Panc1 (cell line): Measurements from ENCODE around the gene PROK2. TPM values are rescaled to one million over a fixed set of nuclear protein-coding genes. Genes with fewer than 3 reads are reported as not detected.

Experiments
- ATAC-seq: fragments of 200-7000 bp; cut with Tn5 transposase; 2 replicates; pipeline ENCODE4 v1.9.1; 2020; ENCODE audit warnings: mild to moderate bottlenecking, moderate library complexity
- BruUV-seq: library from RNA; stranded (reverse); fragments of 400-500 nt; replicated peaks from 2 replicates; lab custom pipeline; 2021; lab: Mats Ljungman, UMichigan
- CTCF ChIA-PET: fragments of 300-600 bp; sonication (Branson Sonifier 250); formaldehyde crosslinking; loops from one replicate; lab custom pipeline; 2022; ENCODE audit warnings: antibody characterized with exemption; lab: Charles Lee
- POLR2A ChIA-PET: fragments of 300-600 bp; sonication (Branson Sonifier 250); formaldehyde crosslinking; loops from one replicate; lab custom pipeline; 2022; ENCODE audit warnings: antibody characterized with exemption; lab: Charles Lee
- DNase-seq: peaks from one replicate; pipeline ENCODE4 v3.0.0-alpha.2; 2010; ENCODE audit warnings: low read depth, low spot score
- H3K27ac ChIP-seq: 2 replicates; pipeline ENCODE4 v1.5.1; 2011; ENCODE audit warnings: mild to moderate bottlenecking, low read length, inconsistent platforms
- H3K27me3 ChIP-seq: fragments of 200-500 bp; sonication (Bioruptor generic); 2 replicates; pipeline ENCODE4 v1.6.0; 2014; ENCODE audit warnings: low read length, inconsistent platforms; ENCODE audit not compliant: control insufficient read depth, insufficient read depth
- H3K36me3 ChIP-seq: fragments of 200-500 bp; sonication (Bioruptor generic); 2 replicates; pipeline ENCODE4 v1.5.1; 2014; ENCODE audit warnings: inconsistent platforms, mild to moderate bottlenecking, low read length, moderate library complexity; ENCODE audit not compliant: control insufficient read depth, insufficient read depth
- H3K4me1 ChIP-seq: 2 replicates; pipeline ENCODE4 v1.5.1; 2011; ENCODE audit warnings: inconsistent platforms, mild to moderate bottlenecking, low read length, moderate library complexity; ENCODE audit not compliant: control insufficient read depth, insufficient read depth
- H3K4me3 ChIP-seq, 2 experiments: 2 replicates each; pipeline ENCODE4 v1.5.1; 2011 to 2012; ENCODE audit warnings: low read depth in 2 of 2, low read length in 2 of 2, mild to moderate bottlenecking in 2 of 2, inconsistent platforms in 1 of 2, moderate library complexity in 1 of 2
- H3K9me3 ChIP-seq: fragments of 200-500 bp; sonication (Bioruptor generic); 2 replicates; pipeline ENCODE4 v1.5.1; 2014; ENCODE audit warnings: low read depth, mild to moderate bottlenecking, inconsistent platforms, low read length, moderate library complexity; ENCODE audit not compliant: control insufficient read depth, insufficient read depth
- POLR2AphosphoS5 ChIP-seq: IDR thresholded peaks from 2 replicates; pipeline ENCODE4 v1.6.1; 2012; ENCODE audit warnings: mild to moderate bottlenecking, low read depth, low read length, moderate library complexity
- SIN3A ChIP-seq: IDR thresholded peaks from 2 replicates; pipeline ENCODE4 v1.6.1; 2012; ENCODE audit warnings: low read depth, mild to moderate bottlenecking, low read length, moderate library complexity, borderline replicate concordance; ENCODE audit not compliant: insufficient read depth
- TCF7L2 ChIP-seq: IDR thresholded peaks from 2 replicates; pipeline ENCODE4 v1.6.1; 2011; ENCODE audit warnings: mild to moderate bottlenecking, low read depth, low read length, inconsistent platforms
- in situ Hi-C: cut with HindIII; loops from 2 replicates; pipeline ENCODE4 v1.10.0; 2016; ENCODE audit warnings: low sequenced_read_pairs, low pct_unique_long_range_greater_than_20kb
- intact Hi-C: fragments of 100-400 bp; cut with micrococcal nuclease; formaldehyde crosslinking; loops from one replicate; pipeline ENCODE4 v1.10.0; 2022; ENCODE audit not compliant: unreplicated experiment
- total RNA-seq: library from RNA; stranded (reverse); gene quantifications from one replicate; pipeline ENCODE4 v1.2.1, GENCODE V29; 2021; ENCODE audit not compliant: unreplicated experiment
- TF ChIP-seq, protein P1 (sequence below): fragments of 450-650 bp; IDR thresholded peaks from 2 replicates; pipeline ENCODE4 v1.5.1; 2017; ENCODE audit warnings: mild to moderate bottlenecking
- TF ChIP-seq, protein P2 (sequence below), 2 experiments: IDR thresholded peaks; 2 replicates each; pipeline ENCODE4 v1.6.1; 2011 to 2012; ENCODE audit warnings: low read depth in 2 of 2, control low read depth in 1 of 2, low read length in 1 of 2, mild to moderate bottlenecking in 1 of 2, moderate library complexity in 1 of 2; ENCODE audit not compliant: insufficient read depth in 1 of 2

PROK2 gene
- total RNA-seq, 1 experiment from 2014 or later = not detected

DNA sequence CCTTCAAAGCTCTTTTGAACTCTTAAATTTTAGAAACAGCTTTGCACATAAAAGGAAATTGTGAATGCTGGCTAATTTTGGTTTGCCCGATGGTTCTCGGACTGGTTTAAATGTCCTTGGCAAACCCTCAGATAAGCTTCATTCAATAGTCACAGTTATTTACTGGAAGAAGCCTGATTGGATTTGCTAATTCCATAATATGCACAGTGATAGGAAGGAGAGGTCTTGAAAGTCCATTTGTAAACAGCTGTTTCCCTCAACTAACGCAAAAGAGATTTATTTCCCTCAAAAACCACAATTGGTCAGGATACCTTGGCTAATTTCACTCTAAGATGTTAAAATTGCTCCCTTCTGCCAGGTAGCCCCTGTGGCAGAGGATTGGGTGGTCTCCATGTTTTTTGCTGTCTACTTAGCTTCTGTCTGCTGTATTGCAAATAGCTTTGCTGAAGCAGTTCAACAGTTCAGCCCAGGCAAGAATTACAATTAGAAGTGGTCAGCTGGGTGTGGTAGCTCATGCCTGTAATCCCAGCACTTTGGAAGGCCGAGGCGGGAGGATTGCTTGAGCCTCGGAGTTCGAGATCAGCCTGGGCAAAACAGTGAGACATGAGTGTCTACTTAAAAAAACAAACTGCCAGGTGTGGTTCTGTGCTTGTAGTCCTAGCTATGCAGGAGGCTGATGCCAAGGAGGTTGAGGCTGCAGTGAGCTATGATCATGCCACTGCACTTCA is 30.6 kb upstream of the PROK2 start:
- no peaks in the 10 kb centered on the region for H3K4me1 ChIP-seq
- CTCF ChIA-PET = no interaction called here
- H3K4me3 ChIP-seq = no peak overlapping the region
- no peak overlapping the region for H3K27ac ChIP-seq
- POLR2A ChIA-PET = interaction anchor here (0.5 kb wide), 1 partner anchor 1346 kb away, joined by 3 read pairs; no protein-coding TSS in a partner anchor
- no peaks in the 10 kb centered on the region for H3K27me3 ChIP-seq
- ATAC-seq = no peak
- in situ Hi-C loops (no loop called here), intact Hi-C loops (no loop called here)
- no peak for TF ChIP-seq POLR2AphosphoS5
- TF ChIP-seq TCF7L2 = no peak
- TF ChIP-seq SIN3A = no peak
- TF ChIP-seq, protein P1, sequence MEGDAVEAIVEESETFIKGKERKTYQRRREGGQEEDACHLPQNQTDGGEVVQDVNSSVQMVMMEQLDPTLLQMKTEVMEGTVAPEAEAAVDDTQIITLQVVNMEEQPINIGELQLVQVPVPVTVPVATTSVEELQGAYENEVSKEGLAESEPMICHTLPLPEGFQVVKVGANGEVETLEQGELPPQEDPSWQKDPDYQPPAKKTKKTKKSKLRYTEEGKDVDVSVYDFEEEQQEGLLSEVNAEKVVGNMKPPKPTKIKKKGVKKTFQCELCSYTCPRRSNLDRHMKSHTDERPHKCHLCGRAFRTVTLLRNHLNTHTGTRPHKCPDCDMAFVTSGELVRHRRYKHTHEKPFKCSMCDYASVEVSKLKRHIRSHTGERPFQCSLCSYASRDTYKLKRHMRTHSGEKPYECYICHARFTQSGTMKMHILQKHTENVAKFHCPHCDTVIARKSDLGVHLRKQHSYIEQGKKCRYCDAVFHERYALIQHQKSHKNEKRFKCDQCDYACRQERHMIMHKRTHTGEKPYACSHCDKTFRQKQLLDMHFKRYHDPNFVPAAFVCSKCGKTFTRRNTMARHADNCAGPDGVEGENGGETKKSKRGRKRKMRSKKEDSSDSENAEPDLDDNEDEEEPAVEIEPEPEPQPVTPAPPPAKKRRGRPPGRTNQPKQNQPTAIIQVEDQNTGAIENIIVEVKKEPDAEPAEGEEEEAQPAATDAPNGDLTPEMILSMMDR = no peak
- TF ChIP-seq, protein P2, sequence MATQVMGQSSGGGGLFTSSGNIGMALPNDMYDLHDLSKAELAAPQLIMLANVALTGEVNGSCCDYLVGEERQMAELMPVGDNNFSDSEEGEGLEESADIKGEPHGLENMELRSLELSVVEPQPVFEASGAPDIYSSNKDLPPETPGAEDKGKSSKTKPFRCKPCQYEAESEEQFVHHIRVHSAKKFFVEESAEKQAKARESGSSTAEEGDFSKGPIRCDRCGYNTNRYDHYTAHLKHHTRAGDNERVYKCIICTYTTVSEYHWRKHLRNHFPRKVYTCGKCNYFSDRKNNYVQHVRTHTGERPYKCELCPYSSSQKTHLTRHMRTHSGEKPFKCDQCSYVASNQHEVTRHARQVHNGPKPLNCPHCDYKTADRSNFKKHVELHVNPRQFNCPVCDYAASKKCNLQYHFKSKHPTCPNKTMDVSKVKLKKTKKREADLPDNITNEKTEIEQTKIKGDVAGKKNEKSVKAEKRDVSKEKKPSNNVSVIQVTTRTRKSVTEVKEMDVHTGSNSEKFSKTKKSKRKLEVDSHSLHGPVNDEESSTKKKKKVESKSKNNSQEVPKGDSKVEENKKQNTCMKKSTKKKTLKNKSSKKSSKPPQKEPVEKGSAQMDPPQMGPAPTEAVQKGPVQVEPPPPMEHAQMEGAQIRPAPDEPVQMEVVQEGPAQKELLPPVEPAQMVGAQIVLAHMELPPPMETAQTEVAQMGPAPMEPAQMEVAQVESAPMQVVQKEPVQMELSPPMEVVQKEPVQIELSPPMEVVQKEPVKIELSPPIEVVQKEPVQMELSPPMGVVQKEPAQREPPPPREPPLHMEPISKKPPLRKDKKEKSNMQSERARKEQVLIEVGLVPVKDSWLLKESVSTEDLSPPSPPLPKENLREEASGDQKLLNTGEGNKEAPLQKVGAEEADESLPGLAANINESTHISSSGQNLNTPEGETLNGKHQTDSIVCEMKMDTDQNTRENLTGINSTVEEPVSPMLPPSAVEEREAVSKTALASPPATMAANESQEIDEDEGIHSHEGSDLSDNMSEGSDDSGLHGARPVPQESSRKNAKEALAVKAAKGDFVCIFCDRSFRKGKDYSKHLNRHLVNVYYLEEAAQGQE (IDR thresholded peaks at IDR 0.05; ENCODE audit: insufficient read depth in 1 of 2, low read depth in 2 of 2, low read length in 1 of 2) = no peak
- BruUV-seq = no TSS peak
- DNase-seq = no peak
- no peaks in the 10 kb centered on the region for H3K36me3 ChIP-seq
- no peaks in the 10 kb centered on the region for H3K9me3 ChIP-seq

DNA sequence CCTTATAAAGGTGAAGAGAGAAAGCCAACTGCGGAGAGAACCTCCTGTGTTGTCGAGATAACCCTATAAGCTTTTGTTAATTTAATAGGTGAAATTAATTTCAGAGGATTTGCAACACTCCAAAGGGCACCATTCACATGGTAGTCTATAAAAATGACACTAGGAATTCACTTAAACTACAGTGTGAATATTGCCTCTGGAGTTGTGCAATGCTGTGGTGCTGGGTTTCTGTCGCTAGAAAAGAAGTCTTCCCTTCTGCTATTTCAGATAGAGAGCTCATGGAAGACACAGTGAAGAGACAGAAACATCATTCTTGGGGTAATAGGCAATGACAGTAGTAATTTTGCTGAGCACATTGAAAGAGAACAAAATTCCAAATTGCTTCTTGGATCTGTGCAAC is 28.8 kb upstream of the PROK2 start:
- CTCF ChIA-PET = no interaction called here
- H3K36me3 ChIP-seq = no peaks in the 10 kb centered on the region

More for the DNA sequence above, 28.8 kb upstream of the PROK2 start:
- no peak for DNase-seq
- in situ Hi-C loops (no loop called here), intact Hi-C loops (no loop called here)
- TF ChIP-seq POLR2AphosphoS5 (no peak), SIN3A (no peak)
- TF ChIP-seq, protein P2 (IDR thresholded peaks at IDR 0.05; ENCODE audit: insufficient read depth in 1 of 2, low read depth in 2 of 2, low read length in 1 of 2) = no peak
- H3K4me3 ChIP-seq = no peak overlapping the region
- BruUV-seq = no TSS peak
- ATAC-seq = no peak
- H3K27me3 ChIP-seq = no peaks in the 10 kb centered on the region
- H3K27ac ChIP-seq = no peak overlapping the region
- POLR2A ChIA-PET = no interaction called here
- H3K9me3 ChIP-seq = no peaks in the 10 kb centered on the region
- no peaks in the 10 kb centered on the region for H3K4me1 ChIP-seq
